GM23338 (cell line): Measurements from ENCODE around the gene TMEM43. TPM values are rescaled to one million over a fixed set of nuclear protein-coding genes. Genes with fewer than 3 reads are reported as not detected.

Experiments used
- ATAC-seq: fragments of 200-7000 bp; cut with Tn5 transposase; 3 replicates; pipeline ENCODE4 v1.9.1; 2020
- DNase-seq: peaks from one replicate; pipeline ENCODE4 v3.0.0-alpha.2; 2015; ENCODE audit warnings: low spot score
- H2AFZ ChIP-seq: fragments of 200-600 bp; sonication (generic); 2 replicates; pipeline ENCODE4 v1.8.0; 2016; ENCODE audit warnings: antibody characterized with exemption, mild to moderate bottlenecking, moderate library complexity
- H3F3A ChIP-seq: fragments of 200-600 bp; sonication (generic); replicated peaks from 2 replicates; pipeline ENCODE4 v1.8.0; 2017; ENCODE audit warnings: antibody characterized with exemption, mixed run types, low read depth
- H3K27ac ChIP-seq: fragments of 200-600 bp; sonication (generic); 2 replicates; pipeline ENCODE4 v1.6.1; 2016; ENCODE audit warnings: low read depth
- H3K27me3 ChIP-seq: fragments of 200-600 bp; sonication (generic); 2 replicates; pipeline ENCODE4 v1.8.0; 2016; ENCODE audit warnings: mild to moderate bottlenecking, mixed run types, moderate library complexity; ENCODE audit not compliant: insufficient read depth
- H3K36me3 ChIP-seq: fragments of 200-600 bp; sonication (generic); 2 replicates; pipeline ENCODE4 v1.8.0; 2016; ENCODE audit warnings: mild to moderate bottlenecking; ENCODE audit not compliant: insufficient read depth
- H3K4me1 ChIP-seq: fragments of 200-600 bp; sonication (generic); 2 replicates; pipeline ENCODE4 v1.8.0; 2016; ENCODE audit warnings: mild to moderate bottlenecking, moderate library complexity; ENCODE audit not compliant: insufficient read depth
- H3K4me2 ChIP-seq: fragments of 200-600 bp; sonication (generic); 2 replicates; pipeline ENCODE4 v1.7.1; 2017; ENCODE audit warnings: mixed run types
- H3K4me3 ChIP-seq: fragments of 200-600 bp; sonication (generic); 2 replicates; pipeline ENCODE4 v1.6.1; 2016; ENCODE audit warnings: mixed run types
- H3K79me2 ChIP-seq: fragments of 200-600 bp; sonication (generic); replicated peaks from 2 replicates; pipeline ENCODE4 v1.8.0; 2017; ENCODE audit warnings: mild to moderate bottlenecking; ENCODE audit not compliant: insufficient read depth
- H3K9me2 ChIP-seq: fragments of 200-600 bp; sonication (generic); 2 replicates; pipeline ENCODE4 v1.8.0; 2017; ENCODE audit not compliant: insufficient read depth
- H4K20me1 ChIP-seq: fragments of 200-600 bp; sonication (generic); replicated peaks from 2 replicates; pipeline ENCODE4 v1.8.0; 2017; ENCODE audit warnings: mild to moderate bottlenecking; ENCODE audit not compliant: insufficient read depth
- H3K27ac Mint-ChIP-seq: 2 replicates; pipeline ENCODE4 v1.8.0; 2020; ENCODE audit warnings: inconsistent platforms, mild to moderate bottlenecking, moderate library complexity, mixed read lengths
- H3K27me3 Mint-ChIP-seq: 3 replicates; pipeline ENCODE4 v1.8.0; 2022; ENCODE audit warnings: low read depth, mild to moderate bottlenecking, moderate library complexity, mixed read lengths, inconsistent platforms; ENCODE audit not compliant: insufficient read depth, poor library complexity
- H3K36me3 Mint-ChIP-seq: 3 replicates; pipeline ENCODE4 v1.8.0; 2021; ENCODE audit warnings: low read depth, mild to moderate bottlenecking, inconsistent platforms, moderate library complexity, mixed read lengths
- H3K4me1 Mint-ChIP-seq: 3 replicates; pipeline ENCODE4 v1.8.0; 2020; ENCODE audit warnings: mild to moderate bottlenecking, inconsistent platforms, mixed read lengths
- H3K4me3 Mint-ChIP-seq: 3 replicates; pipeline ENCODE4 v1.8.0; 2021; ENCODE audit warnings: moderate library complexity, mild to moderate bottlenecking, inconsistent platforms, mixed read lengths
- H3K9me3 Mint-ChIP-seq: 3 replicates; pipeline ENCODE4 v1.8.0; 2020; ENCODE audit warnings: moderate library complexity, mild to moderate bottlenecking, inconsistent platforms, mixed read lengths
- CREB1 ChIP-seq: fragments of 250-450 bp; sonication (Bioruptor Pico); IDR thresholded peaks from 2 replicates; pipeline ENCODE4 v1.5.0; 2020; ENCODE audit warnings: low read depth, mild to moderate bottlenecking, moderate library complexity
- EZH2 ChIP-seq: fragments of 200-600 bp; sonication (generic); IDR thresholded peaks from one replicate; pipeline ENCODE4 v1.8.0; 2017; ENCODE audit warnings: antibody characterized with exemption, mild to moderate bottlenecking, low read depth; ENCODE audit not compliant: unreplicated experiment
- EZH2phosphoT487 ChIP-seq: fragments of 200-600 bp; sonication (generic); IDR thresholded peaks from one replicate; pipeline ENCODE4 v1.8.1; 2018; ENCODE audit warnings: antibody characterized with exemption; ENCODE audit not compliant: unreplicated experiment
- JUNB ChIP-seq: IDR thresholded peaks from one replicate; pipeline ENCODE4 v1.6.1; 2016; ENCODE audit warnings: antibody characterized with exemption; ENCODE audit not compliant: unreplicated experiment
- POLR2AphosphoS5 ChIP-seq: IDR thresholded peaks from 2 replicates; pipeline ENCODE4 v1.6.1; 2016; ENCODE audit warnings: antibody characterized with exemption, low read depth
- STAT1 ChIP-seq: IDR thresholded peaks from one replicate; pipeline ENCODE4 v1.6.1; 2016; ENCODE audit warnings: antibody characterized with exemption; ENCODE audit not compliant: unreplicated experiment
- ZNF114 ChIP-seq: fragments of 250-450 bp; sonication (Bioruptor Pico); IDR thresholded peaks from 2 replicates; pipeline ENCODE4 v1.5.0; 2020; ENCODE audit warnings: mild to moderate bottlenecking, moderate library complexity
- ZNF331 ChIP-seq: fragments of 250-450 bp; sonication (Bioruptor Pico); IDR thresholded peaks from 2 replicates; pipeline ENCODE4 v1.5.0; 2020; ENCODE audit warnings: low read depth, mild to moderate bottlenecking, moderate library complexity
- ZNF462 ChIP-seq: fragments of 250-450 bp; sonication (Bioruptor Pico); IDR thresholded peaks from 2 replicates; pipeline ENCODE4 v1.5.0; 2020; ENCODE audit warnings: mild to moderate bottlenecking, moderate library complexity
- polyA plus RNA-seq: library from polyadenylated mRNA; unstranded; fragments of >200 nt; fragmentation: Nextera tagmentation; extraction: Ambion mirVana; gene quantifications from 2 replicates; pipeline ENCODE4 v1.2.1, GENCODE V29; 2016
- total RNA-seq: library from RNA; depleted of rRNA; stranded (reverse); fragments of >200 nt; shearing (Covaris generic); gene quantifications from 2 replicates; pipeline ENCODE4 v1.2.3, GENCODE V29; 2014
- TF ChIP-seq, protein P1 (sequence below), 2 experiments: fragments of 200-600 bp in 1 of 2; sonication (generic) in 1 of 2; conservative IDR thresholded peaks; 2 replicates each; pipeline versions ENCODE4 v1.5.1 to v1.6.1; 2016 to 2017; ENCODE audit warnings: antibody characterized with exemption in 2 of 2, low read depth in 2 of 2, mild to moderate bottlenecking in 2 of 2, moderate library complexity in 1 of 2
- TF ChIP-seq, protein P2 (sequence below): IDR thresholded peaks from 2 replicates; pipeline ENCODE4 v1.6.1; 2016; ENCODE audit warnings: antibody characterized with exemption

Gene TMEM43
- total and polyA plus RNA-seq, 2 experiments from 2014 or later = 15.9 to 34.7 TPM

- no peaks in the 10 kb centered on the region for H3K27me3 ChIP-seq
- Mint-ChIP-seq H3K4me1 (no peaks in the 10 kb centered on the region; the same call in 2 of the 3 replicates), H3K27ac (no peak overlapping the region), H3K9me3 (no peaks in the 10 kb centered on the region), H3K27me3 (peaks cover 9% of the 10 kb centered on the region), H3K36me3 (peaks cover 74% of the 10 kb centered on the region), H3K4me3 (no peak overlapping the region)
- H3K4me1 ChIP-seq = no peaks in the 10 kb centered on the region
- TF ChIP-seq ZNF114 = no peak
- TF ChIP-seq EZH2phosphoT487 = no peak
- TF ChIP-seq STAT1 = no peak
- TF ChIP-seq CREB1 (CRISPR knock-in tag) = no peak
- TF ChIP-seq, protein P1, sequence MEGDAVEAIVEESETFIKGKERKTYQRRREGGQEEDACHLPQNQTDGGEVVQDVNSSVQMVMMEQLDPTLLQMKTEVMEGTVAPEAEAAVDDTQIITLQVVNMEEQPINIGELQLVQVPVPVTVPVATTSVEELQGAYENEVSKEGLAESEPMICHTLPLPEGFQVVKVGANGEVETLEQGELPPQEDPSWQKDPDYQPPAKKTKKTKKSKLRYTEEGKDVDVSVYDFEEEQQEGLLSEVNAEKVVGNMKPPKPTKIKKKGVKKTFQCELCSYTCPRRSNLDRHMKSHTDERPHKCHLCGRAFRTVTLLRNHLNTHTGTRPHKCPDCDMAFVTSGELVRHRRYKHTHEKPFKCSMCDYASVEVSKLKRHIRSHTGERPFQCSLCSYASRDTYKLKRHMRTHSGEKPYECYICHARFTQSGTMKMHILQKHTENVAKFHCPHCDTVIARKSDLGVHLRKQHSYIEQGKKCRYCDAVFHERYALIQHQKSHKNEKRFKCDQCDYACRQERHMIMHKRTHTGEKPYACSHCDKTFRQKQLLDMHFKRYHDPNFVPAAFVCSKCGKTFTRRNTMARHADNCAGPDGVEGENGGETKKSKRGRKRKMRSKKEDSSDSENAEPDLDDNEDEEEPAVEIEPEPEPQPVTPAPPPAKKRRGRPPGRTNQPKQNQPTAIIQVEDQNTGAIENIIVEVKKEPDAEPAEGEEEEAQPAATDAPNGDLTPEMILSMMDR (conservative IDR thresholded peaks at IDR 0.05; ENCODE audit: low read depth in 2 of 2) = no peak
- no peak for TF ChIP-seq EZH2
- TF ChIP-seq, protein P2, sequence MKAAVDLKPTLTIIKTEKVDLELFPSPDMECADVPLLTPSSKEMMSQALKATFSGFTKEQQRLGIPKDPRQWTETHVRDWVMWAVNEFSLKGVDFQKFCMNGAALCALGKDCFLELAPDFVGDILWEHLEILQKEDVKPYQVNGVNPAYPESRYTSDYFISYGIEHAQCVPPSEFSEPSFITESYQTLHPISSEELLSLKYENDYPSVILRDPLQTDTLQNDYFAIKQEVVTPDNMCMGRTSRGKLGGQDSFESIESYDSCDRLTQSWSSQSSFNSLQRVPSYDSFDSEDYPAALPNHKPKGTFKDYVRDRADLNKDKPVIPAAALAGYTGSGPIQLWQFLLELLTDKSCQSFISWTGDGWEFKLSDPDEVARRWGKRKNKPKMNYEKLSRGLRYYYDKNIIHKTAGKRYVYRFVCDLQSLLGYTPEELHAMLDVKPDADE = no peak
- TF ChIP-seq ZNF331 = no peak
- no peak for TF ChIP-seq POLR2AphosphoS5
- DNase-seq = no peak
- no peak overlapping the region for H2AFZ ChIP-seq
- no peak for ATAC-seq
- no peaks in the 10 kb centered on the region for H4K20me1 ChIP-seq
- H3K9me2 ChIP-seq = no peaks in the 10 kb centered on the region
- no peaks in the 10 kb centered on the region for H3K79me2 ChIP-seq
- H3F3A ChIP-seq = no peaks in the 10 kb centered on the region
- no peak overlapping the region for H3K27ac ChIP-seq
- peaks cover 8% of the 10 kb centered on the region for H3K36me3 ChIP-seq
- no peak overlapping the region for H3K4me3 ChIP-seq
- H3K4me2 ChIP-seq = no peak overlapping the region
These were observed 9.0 kb downstream of the TMEM43 start for GRCh38 chr3:14133876-14134275.

DNA sequence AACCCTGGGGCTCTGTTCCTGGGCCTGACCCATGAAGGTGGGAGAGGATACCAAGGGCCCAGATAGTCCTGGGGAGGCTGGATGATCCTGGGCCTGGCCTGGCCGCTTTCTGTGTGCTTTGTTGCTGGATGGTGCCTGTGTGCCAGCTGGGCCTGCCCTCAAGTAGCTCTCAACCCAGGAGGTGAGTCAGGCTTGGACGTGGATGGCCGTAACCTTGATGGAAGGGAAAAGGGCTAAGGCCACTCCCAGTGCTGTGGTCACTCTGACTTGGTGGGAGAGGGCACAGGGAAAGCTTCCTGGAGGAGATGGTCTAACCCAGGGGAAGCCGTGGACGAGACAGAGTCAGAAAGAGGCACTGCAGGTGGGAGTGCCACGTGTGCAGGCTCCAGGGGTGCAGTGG lies 9.4 kb downstream of the TMEM43 start:
- no peaks in the 10 kb centered on the region for H3K9me2 ChIP-seq
- TF ChIP-seq EZH2 (no peak), ZNF331 (no peak), JUNB (no peak), ZNF462 (CRISPR knock-in tag) (no peak), POLR2AphosphoS5 (no peak), ZNF114 (no peak), CREB1 (CRISPR knock-in tag) (no peak)
- TF ChIP-seq, protein P2 = no peak
- peaks cover 9% of the 10 kb centered on the region for H3K27me3 Mint-ChIP-seq
- H3K27ac ChIP-seq = no peak overlapping the region
- H4K20me1 ChIP-seq = no peaks in the 10 kb centered on the region
- no peak overlapping the region for H3K4me3 Mint-ChIP-seq
- H3K27ac Mint-ChIP-seq = no peak overlapping the region
- no peaks in the 10 kb centered on the region for H3K9me3 Mint-ChIP-seq
- no peaks in the 10 kb centered on the region; the same call in 2 of the 3 replicates for H3K4me1 Mint-ChIP-seq
- no peak overlapping the region for H3K4me2 ChIP-seq
- no peak overlapping the region for H2AFZ ChIP-seq
- no peak for DNase-seq
- H3K4me3 ChIP-seq = no peak overlapping the region
- no peaks in the 10 kb centered on the region for H3K27me3 ChIP-seq
- H3K4me1 ChIP-seq = no peaks in the 10 kb centered on the region
- H3K36me3 Mint-ChIP-seq = peaks cover 71% of the 10 kb centered on the region
- H3F3A ChIP-seq = no peaks in the 10 kb centered on the region
- no peaks in the 10 kb centered on the region for H3K79me2 ChIP-seq
- ATAC-seq = no peak
- H3K36me3 ChIP-seq = peaks cover 8% of the 10 kb centered on the region
